CD14-positive monocyte (primary cell): ENCODE measurements around the gene ZNF512. TPM values are rescaled to one million over a fixed set of nuclear protein-coding genes. Genes with fewer than 3 reads are reported as not detected.

Source experiments
- DNase-seq, 3 donors: peaks; one replicate each; pipeline ENCODE4 v3.0.0-alpha.2; 2011 to 2022
- H2AFZ ChIP-seq: 2 replicates; pipeline ENCODE4 v1.6.0; 2012; ENCODE audit warnings: mild to moderate bottlenecking, low read depth, low read length, inconsistent platforms; ENCODE audit not compliant: insufficient read depth, poor library complexity, severe bottlenecking
- H3K27ac ChIP-seq, 2 donors: 1 replicate in 1 of 2; 2 replicates in 1 of 2; pipeline ENCODE4 v1.5.1; 2012 to 2013; ENCODE audit warnings: low read length in 2 of 2, control low read depth in 1 of 2, inconsistent platforms in 1 of 2, low read depth in 1 of 2, mild to moderate bottlenecking in 1 of 2
- H3K27me3 ChIP-seq, 2 donors: one replicate each; pipeline versions ENCODE4 v1.6.0 to v1.6.1; 2011 to 2013; ENCODE audit warnings: low read length in 2 of 2; ENCODE audit not compliant: control insufficient read depth in 2 of 2, insufficient read depth in 2 of 2
- H3K36me3 ChIP-seq, 2 donors: replicated peaks in 1 of 2; 1 replicate in 1 of 2; 2 replicates in 1 of 2; pipeline versions ENCODE4 v1.5.1 to v1.6.1; 2012 to 2013; ENCODE audit warnings: low read length in 2 of 2, control low read depth in 1 of 2, inconsistent platforms in 1 of 2, mild to moderate bottlenecking in 1 of 2; ENCODE audit not compliant: insufficient read depth in 2 of 2, control insufficient read depth in 1 of 2
- H3K4me1 ChIP-seq, 2 donors: 1 replicate in 1 of 2; 2 replicates in 1 of 2; pipeline versions ENCODE4 v1.5.1 to v1.6.1; 2012 to 2013; ENCODE audit warnings: low read length in 2 of 2, control low read depth in 1 of 2, inconsistent platforms in 1 of 2, mild to moderate bottlenecking in 1 of 2, moderate library complexity in 1 of 2; ENCODE audit not compliant: insufficient read depth in 2 of 2, control insufficient read depth in 1 of 2
- H3K4me2 ChIP-seq: replicated peaks from 2 replicates; pipeline ENCODE3; 2012; ENCODE audit warnings: low read length, moderate library complexity, mild to moderate bottlenecking; ENCODE audit not compliant: poor library complexity, severe bottlenecking; ENCODE audit errors: extremely low read depth
- H3K4me3 ChIP-seq, 3 experiments: fragments of 200-600 bp in 1 of 3; sonication (generic) in 1 of 3; replicated peaks in 1 of 3; 1 replicate in 2 of 3; 2 replicates in 1 of 3; pipeline ENCODE4 v1.5.1; 2011 to 2013; ENCODE audit warnings: low read length in 3 of 3, mild to moderate bottlenecking in 3 of 3, control low read depth in 2 of 3, low read depth in 2 of 3, inconsistent platforms in 1 of 3, moderate library complexity in 1 of 3
- H3K79me2 ChIP-seq: 2 replicates; pipeline ENCODE4 v1.6.0; 2012; ENCODE audit warnings: mild to moderate bottlenecking, control low read depth, inconsistent platforms, low read length, moderate library complexity; ENCODE audit not compliant: insufficient read depth
- H3K9ac ChIP-seq: 2 replicates; pipeline ENCODE4 v1.6.0; 2017; ENCODE audit warnings: low read length, mild to moderate bottlenecking; ENCODE audit not compliant: insufficient read depth, poor library complexity, severe bottlenecking
- H3K9me3 ChIP-seq, 2 donors: replicated peaks in 1 of 2; 1 replicate in 1 of 2; 2 replicates in 1 of 2; pipeline versions ENCODE4 v1.5.1 to v1.6.1; 2012 to 2013; ENCODE audit warnings: low read length in 2 of 2, control low read depth in 1 of 2; ENCODE audit not compliant: control insufficient read depth in 1 of 2, insufficient read depth in 1 of 2
- H4K20me1 ChIP-seq: 2 replicates; pipeline ENCODE4 v1.6.0; 2012; ENCODE audit warnings: mild to moderate bottlenecking, low read length, control low read depth, moderate library complexity; ENCODE audit not compliant: insufficient read depth
- H3K27ac Mint-ChIP-seq, 7 donors: one replicate each; pipeline ENCODE4 v1.8.0; 2020; ENCODE audit warnings: mild to moderate bottlenecking in 7 of 7, mixed read lengths in 7 of 7, moderate library complexity in 6 of 7, inconsistent platforms in 2 of 7
- H3K27me3 Mint-ChIP-seq, 3 donors: one replicate each; pipeline ENCODE4 v1.8.0; 2021 to 2022; ENCODE audit warnings: low read depth in 3 of 3, mild to moderate bottlenecking in 3 of 3, mixed read lengths in 3 of 3, moderate library complexity in 3 of 3, inconsistent platforms in 1 of 3
- H3K36me3 Mint-ChIP-seq, 2 donors: one replicate each; pipeline ENCODE4 v1.8.0; 2020; ENCODE audit warnings: mixed read lengths in 2 of 2, inconsistent platforms in 1 of 2, mild to moderate bottlenecking in 1 of 2
- H3K4me1 Mint-ChIP-seq: one replicate; pipeline ENCODE4 v1.8.0; 2020; ENCODE audit warnings: mild to moderate bottlenecking, mixed read lengths
- H3K4me3 Mint-ChIP-seq, 2 donors: one replicate each; pipeline ENCODE4 v1.8.0; 2020; ENCODE audit warnings: mild to moderate bottlenecking in 2 of 2, mixed read lengths in 2 of 2, moderate library complexity in 1 of 2
- H3K9me3 Mint-ChIP-seq, 7 donors: one replicate each; pipeline ENCODE4 v1.8.0; 2020 to 2022; ENCODE audit warnings: mixed read lengths in 7 of 7, mild to moderate bottlenecking in 6 of 7, moderate library complexity in 6 of 7, inconsistent platforms in 2 of 7
- CTCF ChIP-seq: fragments of 200-600 bp; IDR thresholded peaks from one replicate; pipeline ENCODE4 v1.8.0; 2022; ENCODE audit warnings: antibody characterized with exemption, mild to moderate bottlenecking
- WGBS: methylation state at CpG from one replicate; pipeline ENCODE4 v1.1.5; 2013; ENCODE audit warnings: missing lambda C conversion rate; ENCODE audit not compliant: insufficient coverage; 5-methylcytosine and 5-hydroxymethylcytosine counted together
- intact Hi-C, 2 donors: fragments of 100-400 bp; cut with micrococcal nuclease; formaldehyde crosslinking; loops; one replicate each; pipeline versions ENCODE4 v1.15.0 to v1.15.1; 2023
- polyA plus RNA-seq, 3 donors: library from polyadenylated mRNA; depleted of rRNA in 1 of 3; unstranded in 2 of 3; stranded (reverse) in 1 of 3; fragments of 300-500 nt in 2 of 3; fragments of >200 nt in 1 of 3; fragmentation: Illumina TruSeq in 2 of 3; gene quantifications; 1 replicate in 2 of 3; 2 replicates in 1 of 3; pipeline ENCODE4 v1.2.3, GENCODE V29; 2012 to 2021

Gene ZNF512
- polyA plus RNA-seq, 3 donors: 6.7 to 13.1 (median 12.8) TPM

GRCh38 chr2:27588308-27588707 is 5.5 kb downstream of the ZNF512 start:
- Histone ChIP-seq H4K20me1 (peaks cover 31% of the 10 kb centered on the region), H3K79me2 (peaks cover 99% of the 10 kb centered on the region), H3K9ac (no peak overlapping the region), H3K4me2 (no peak overlapping the region), H3K4me3 (no peak overlapping the region), H2AFZ (no peak overlapping the region), H3K36me3 (peaks cover 0 to 16% of the 10 kb centered on the region in 2 donors), H3K4me1 (peaks cover 17 to 21% of the 10 kb centered on the region in 2 donors), H3K27me3 (no peaks in the 10 kb centered on the region), H3K27ac (no peak overlapping the region), H3K9me3 (peaks cover 0 to 26% of the 10 kb centered on the region in 2 donors)
- Mint-ChIP-seq H3K4me3 (no peak overlapping the region), H3K27me3 (no peaks in the 10 kb centered on the region), H3K4me1 (peaks cover 29% of the 10 kb centered on the region), H3K36me3 (peaks cover 12 to 35% of the 10 kb centered on the region in 2 donors), H3K27ac (no peak overlapping the region), H3K9me3 (peaks cover 17 to 23% (median 19%) of the 10 kb centered on the region in 7 donors)
- DNase-seq: no peak
- no peak for TF ChIP-seq CTCF
- WGBS: no CpG with 5 or more reads among the region's 2 CpGs
- intact Hi-C loops: loop anchor here (10.0 kb wide), 2 partner anchors 94 to 164 kb away; partner anchors contain the start of genes NRBP1 (in 2 of the 2), FNDC4 (in 1 of the 2) and GCKR (in 1 of the 2)

- peaks cover 4 to 8% of the 10 kb centered on the region in 2 donors for H3K4me1 ChIP-seq
- H3K36me3 ChIP-seq: peaks cover 0 to 19% of the 10 kb centered on the region in 2 donors
- H3K9me3 ChIP-seq: peaks cover 15 to 46% of the 10 kb centered on the region in 2 donors
- intact Hi-C loops: no loop called here
- peaks cover 47% of the 10 kb centered on the region for H4K20me1 ChIP-seq
- no peak for TF ChIP-seq CTCF
- H3K27me3 Mint-ChIP-seq: no peaks in the 10 kb centered on the region
- H3K4me2 ChIP-seq: no peak overlapping the region
- H3K4me3 Mint-ChIP-seq: no peak overlapping the region
- no peak overlapping the region for H3K27ac ChIP-seq
- no peak for DNase-seq
- no peak overlapping the region for H2AFZ ChIP-seq
- no peak overlapping the region for H3K4me3 ChIP-seq
- peaks cover 34 to 44% (median 41%) of the 10 kb centered on the region in 7 donors for H3K9me3 Mint-ChIP-seq
- H3K27ac Mint-ChIP-seq: no peak overlapping the region
- peaks cover 11% of the 10 kb centered on the region for H3K4me1 Mint-ChIP-seq
- H3K79me2 ChIP-seq: peaks cover 99% of the 10 kb centered on the region
- 63% methylated on average over 2 of the region's 3 CpGs for WGBS
- H3K36me3 Mint-ChIP-seq: peaks cover 27 to 55% of the 10 kb centered on the region in 2 donors
- H3K9ac ChIP-seq: no peak overlapping the region
- H3K27me3 ChIP-seq: no peaks in the 10 kb centered on the region
These were observed 8.9 kb downstream of the ZNF512 start for GRCh38 chr2:27591745-27592144.
